Left renal pelvis (tissue), 4 donors: ENCODE data around the gene WFDC12. TPM values are rescaled to one million over a fixed set of nuclear protein-coding genes. Genes with fewer than 3 reads are reported as not detected.

Experiments
- DNase-seq, 4 donors: peaks; one replicate each; pipeline ENCODE4 v3.0.0-alpha.2; 2013; ENCODE audit warnings: low read depth in 4 of 4, low spot score in 3 of 4
- polyA plus RNA-seq, 4 donors: library from polyadenylated mRNA; unstranded; fragments of 120-200 nt; gene quantifications; one replicate each; pipeline ENCODE4 v1.2.1, GENCODE V29; 2013; ENCODE audit not compliant: insufficient read length in 4 of 4

WFDC12 gene
- polyA plus RNA-seq, 4 donors, result not detected

DNA sequence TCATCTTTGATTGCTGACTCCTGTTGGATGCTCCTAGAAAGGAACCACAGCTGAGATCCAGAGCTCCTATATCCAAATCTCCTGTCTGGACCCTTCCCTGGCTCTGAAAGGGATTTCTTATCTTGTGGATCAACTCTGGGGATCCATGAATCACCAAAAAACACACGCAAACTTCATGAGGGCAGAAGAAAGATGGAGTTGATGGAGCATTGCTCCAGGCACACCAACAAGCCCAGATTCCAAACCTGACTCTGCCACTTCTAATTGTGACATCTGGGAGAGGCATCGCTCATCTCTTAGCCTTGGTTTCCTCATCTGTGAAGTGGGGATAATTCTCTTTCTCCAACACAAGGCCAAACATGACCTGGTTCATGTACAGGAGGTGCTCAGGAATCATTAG is 30.1 kb downstream of the WFDC12 start:
- DNase-seq, result no peak

DNA sequence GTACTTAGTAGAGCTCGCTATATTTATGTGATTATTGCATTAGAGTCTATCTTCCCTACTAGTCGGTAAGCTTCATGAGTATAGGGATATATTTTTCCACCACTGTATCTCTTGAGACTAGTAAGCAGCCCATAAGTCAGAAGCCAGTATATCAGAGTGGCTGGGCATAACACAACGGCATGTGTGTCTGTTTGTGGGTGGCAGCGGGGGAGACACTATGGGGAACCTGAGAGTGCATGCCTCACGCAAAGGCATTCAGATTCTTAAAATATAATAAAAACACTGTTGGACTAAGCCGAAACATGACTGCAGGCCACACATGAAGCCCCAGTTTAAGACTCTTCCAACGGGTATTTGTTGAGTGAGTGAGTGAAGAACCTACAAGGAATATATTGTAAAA is 31.4 kb downstream of the WFDC12 start:
- no peak for DNase-seq

DNA sequence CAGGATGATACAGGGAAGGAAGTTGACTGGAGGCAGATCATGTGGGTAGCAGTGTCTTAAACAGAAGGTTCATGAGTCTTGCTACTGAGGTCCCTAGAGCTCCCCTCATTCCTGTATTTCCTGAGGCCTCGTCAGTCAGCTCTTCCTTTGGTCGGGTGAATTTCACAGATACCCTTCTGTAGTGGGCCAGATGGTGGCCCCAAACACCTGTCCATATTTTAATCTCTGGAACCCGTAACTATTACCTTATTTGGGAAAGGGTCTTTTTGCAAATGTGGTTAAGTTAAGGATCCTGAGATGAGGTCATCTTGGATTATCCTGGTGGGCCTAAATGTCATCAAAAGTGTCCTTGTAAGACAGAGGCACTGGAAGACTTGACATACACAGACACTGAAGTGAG is 32.9 kb downstream of the WFDC12 start:
- DNase-seq, result no peak

DNA sequence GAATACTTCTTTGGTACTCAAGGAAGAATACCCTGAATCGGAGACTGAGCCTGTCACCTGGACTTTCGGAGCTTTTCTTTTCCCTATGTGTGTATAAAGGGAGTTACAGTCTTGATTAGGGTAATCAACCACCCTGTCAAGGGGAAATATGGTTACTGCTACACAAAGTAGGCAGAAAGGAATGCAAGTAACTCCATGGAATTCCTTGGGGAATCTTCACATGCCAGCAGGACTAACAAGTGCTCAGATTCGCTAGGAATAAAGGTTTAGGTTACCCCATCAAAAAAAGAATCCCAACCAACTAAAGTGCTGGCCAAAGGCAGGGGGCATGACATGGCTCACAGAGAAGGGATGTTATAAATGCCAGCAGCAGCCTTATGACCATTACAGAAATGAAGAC is 33.8 kb downstream of the WFDC12 start:
- no peak for DNase-seq

DNA sequence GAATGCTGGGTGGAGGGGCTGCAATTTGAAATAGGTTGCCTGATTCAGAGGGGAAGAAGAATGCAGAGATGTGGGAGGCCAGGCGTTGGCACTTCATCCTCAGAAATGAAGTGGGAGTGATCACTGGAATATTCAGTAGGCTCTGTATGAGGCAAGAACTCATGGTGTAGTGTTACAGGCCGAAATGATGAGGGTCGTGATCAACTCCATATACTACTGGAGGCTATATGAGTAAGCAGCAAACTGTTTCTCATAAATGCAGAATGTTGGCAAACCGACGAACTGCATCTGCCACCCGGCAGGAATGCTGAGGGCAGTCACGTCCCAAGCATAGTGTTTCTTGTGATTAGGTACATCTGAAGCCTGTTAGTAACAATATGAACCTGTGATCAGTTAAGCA is 36.0 kb downstream of the WFDC12 start:
- DNase-seq, result no peak

DNA sequence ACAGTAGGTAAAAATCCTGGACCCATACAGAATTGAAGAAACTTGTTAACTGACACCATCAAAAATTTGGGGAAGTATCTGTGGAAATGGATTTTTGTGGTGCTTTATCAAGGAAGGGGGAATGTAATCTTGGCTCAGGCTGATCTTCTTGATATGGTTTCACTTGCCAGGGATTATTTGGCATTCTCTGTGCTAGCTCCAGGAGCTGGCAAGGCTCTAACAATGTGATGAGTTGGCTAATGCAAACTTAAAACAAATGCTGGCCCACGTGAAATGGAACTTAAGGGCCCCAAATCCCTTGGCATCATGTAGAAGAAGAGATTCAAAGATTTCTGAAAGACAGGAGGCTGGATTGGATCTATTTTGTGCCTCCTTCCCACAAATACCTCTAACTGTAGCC is 36.5 kb downstream of the WFDC12 start:
- DNase-seq, result no peak

DNA sequence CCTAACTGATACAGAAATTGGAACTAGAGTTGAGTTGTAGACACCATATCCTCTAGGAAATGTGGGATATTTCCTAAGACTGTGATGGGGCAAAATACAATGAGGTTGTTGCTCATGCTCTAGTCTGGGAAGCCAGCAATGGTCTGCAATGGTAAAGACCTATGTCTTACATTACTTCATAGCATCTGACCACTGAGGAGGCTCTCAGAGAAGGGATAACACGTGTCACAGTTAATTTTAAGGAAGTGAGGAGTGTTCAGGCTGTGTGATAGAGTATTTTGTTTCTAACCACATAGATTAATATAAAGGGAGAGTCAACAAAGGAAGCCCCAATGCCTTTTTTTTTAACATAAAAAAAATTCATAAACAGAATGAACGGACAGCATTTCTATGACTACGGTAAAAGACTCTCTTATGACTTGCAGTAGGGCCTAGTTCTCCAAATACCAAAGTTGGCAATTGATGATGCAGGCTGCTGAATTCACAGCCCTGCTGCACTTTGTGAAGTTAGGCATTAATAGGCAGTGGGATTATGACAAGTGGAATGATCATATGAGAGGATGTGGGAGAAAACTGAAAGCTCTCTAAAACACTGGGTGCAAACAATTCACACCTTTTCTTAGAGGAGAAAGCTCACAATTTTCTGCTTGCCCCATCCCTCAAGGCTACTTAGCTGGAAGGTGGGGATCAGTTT is 37.0 kb downstream of the WFDC12 start:
- no peak for DNase-seq

DNA sequence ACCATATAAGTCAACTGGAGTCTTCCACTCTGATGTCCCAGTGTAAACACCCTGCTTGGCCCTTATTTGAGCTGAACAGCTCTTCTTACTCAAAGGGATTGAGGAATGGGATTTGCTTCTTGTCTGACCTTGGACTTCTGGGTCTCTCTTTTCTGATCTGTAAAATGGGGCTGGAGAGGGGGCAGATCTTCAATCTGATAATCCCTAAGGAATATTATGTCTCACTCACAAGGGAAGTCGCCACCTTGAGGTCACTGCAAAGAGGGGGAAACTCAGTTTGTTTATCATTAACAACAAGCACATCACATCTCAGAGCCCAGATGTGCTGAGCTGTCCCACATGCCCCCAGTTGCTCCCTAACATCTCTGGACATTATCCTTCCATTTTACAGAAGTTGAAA is 38.4 kb downstream of the WFDC12 start:
- no peak for DNase-seq

DNA sequence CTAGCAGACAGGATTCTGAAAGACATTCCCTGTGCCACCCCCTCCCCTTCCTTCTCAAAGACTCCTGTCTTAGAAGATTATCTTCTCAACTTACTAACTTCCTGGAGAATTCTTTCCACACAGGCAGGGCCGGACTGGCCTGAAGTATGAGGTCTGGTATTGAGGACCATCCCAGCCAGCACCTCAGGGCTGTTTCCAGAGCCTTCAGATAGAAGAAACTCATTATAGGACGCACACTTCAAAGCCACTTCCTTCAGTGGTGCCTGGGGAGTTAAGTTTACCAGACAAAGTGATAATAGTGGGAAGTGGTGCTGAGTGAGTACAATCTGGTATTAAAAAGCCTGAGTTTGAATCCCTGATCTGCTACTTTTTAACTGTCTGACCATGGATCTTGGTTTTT is 39.0 kb downstream of the WFDC12 start:
- no peak for DNase-seq

DNA sequence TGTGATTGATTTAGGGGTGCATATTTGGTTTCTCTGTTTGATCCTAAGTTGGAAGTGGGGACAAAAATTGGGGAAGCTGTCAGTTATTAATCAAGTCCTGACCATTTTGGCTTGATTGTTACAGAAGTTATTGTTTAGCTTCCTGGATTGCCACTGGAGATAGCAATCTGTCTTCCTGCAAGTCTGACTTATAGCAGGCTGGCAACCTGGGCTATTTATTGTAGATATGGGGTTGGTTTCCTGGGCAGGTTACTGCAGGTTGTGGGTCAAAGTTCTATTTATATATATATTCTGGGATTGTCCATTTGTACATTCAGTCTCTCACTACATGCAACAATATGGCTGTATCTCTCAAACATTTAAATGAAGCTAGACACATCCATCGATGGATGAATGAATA is 41.1 kb downstream of the WFDC12 start:
- DNase-seq, result no peak

DNA sequence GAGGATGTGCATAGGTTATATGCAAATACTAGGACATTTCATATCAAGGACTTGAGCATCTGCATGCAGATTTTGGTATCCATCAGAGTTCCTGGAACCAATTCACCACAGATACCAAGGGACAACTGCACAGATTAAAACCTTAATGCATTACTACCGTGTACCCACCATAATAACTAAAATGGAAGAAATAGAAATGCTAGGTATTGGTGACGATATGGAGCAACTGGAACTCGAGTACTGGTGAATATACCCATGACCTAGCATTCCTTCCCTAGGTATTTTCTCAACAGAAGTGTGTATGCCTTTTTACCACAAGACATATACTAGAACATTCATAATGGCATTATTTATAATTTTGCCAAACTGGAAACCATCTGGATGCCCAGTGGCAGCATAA is 41.8 kb downstream of the WFDC12 start:
- DNase-seq, result no peak

DNA sequence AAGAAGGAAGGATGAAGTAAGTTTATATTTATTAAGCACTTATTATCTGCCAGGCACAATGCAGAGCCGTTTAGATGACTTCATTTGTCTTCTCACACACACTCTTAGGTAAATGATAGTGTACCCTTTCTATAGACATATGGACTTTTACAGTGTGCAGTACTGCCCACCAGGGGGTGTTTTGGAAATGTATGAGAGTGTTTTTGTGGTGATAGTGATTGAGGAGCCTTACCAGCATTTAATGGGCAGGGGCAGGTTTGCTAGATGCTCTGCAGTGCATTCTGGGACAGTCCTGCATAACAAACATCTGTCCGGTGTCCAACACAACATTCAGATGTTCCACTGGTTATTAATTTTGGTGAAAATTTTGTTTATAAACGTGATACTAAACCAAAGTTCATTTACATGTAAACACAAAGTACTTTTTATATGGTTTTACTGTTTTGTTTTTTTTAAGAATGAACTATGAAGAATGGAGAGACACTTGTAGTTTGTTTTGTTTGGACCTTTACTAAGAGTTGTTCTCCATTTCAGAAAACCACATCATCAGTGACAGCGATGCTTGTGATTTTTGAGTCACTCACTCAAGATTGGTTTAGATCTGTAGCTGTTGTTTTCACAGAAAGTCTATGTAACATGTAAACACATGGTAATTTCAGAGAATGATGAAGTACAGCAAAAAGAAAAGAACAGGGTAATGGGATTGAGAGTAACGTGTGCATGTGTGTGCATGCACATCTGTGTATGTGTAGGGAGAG is 43.2 kb downstream of the WFDC12 start:
- DNase-seq, result no peak

DNA sequence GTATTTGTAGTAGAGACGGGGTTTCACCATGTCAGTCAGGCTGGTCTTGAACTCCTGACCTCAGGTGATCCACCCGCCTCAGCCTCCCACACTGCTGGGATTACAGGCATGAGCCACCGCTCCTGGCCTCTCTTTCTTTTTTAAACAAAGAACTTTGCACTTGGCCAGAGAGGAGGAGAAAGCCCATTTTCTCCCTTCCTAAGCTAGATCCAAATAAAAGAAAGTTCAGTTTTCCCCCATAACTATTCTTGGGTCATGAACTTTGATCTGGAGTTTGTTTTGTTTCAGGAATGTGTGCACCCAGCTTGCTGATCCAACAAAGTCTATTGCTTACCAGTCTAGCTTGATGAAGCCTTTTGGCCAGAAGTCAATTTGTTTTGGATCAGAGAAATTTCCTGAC is 46.7 kb downstream of the WFDC12 start:
- no peak for DNase-seq

Other genes starting within 250 kb of the WFDC12 start
- 100 to 1,000 TPM; 146 to 253 (median 219) TPM for gene YWHAB, start 238.8 kb downstream of the WFDC12 start, polyA plus RNA-seq
- gene PABPC1L, start 214.4 kb downstream of the WFDC12 start, polyA plus RNA-seq, result 10 to 100 TPM; 29.4 to 71.2 (median 40.6) TPM
- 10 to 100 TPM; 34.1 to 41.6 (median 40.0) TPM for gene TOMM34, start 164.1 kb downstream of the WFDC12 start, polyA plus RNA-seq
- 10 to 100 TPM; 15.4 to 21.7 (median 19.4) TPM for gene STK4, start 158.0 kb downstream of the WFDC12 start, polyA plus RNA-seq
- under 1 TPM; 0.35 to 0.73 (median 0.49) TPM for gene KCNS1, start 23.3 kb downstream of the WFDC12 start, polyA plus RNA-seq
- gene WFDC5, start 9.3 kb downstream of the WFDC12 start, polyA plus RNA-seq, result not detected
- gene PI3, start 50.4 kb upstream of the WFDC12 start, polyA plus RNA-seq, result under 1 TPM in 1 of 4 donors, not detected in 3; 0.48 TPM
- gene SEMG1, start 82.6 kb upstream of the WFDC12 start, polyA plus RNA-seq, result not detected
- gene SEMG2, start 96.9 kb upstream of the WFDC12 start, polyA plus RNA-seq, result not detected
- 10 to 100 TPM in 1 of 4 donors, under 1 TPM in 3; 0.29 to 12.5 (median 0.42) TPM for gene SLPI, start 130.1 kb upstream of the WFDC12 start, polyA plus RNA-seq
- gene RBPJL, start 182.4 kb upstream of the WFDC12 start, polyA plus RNA-seq, result not detected
- 1 to 10 TPM in 1 of 4 donors, under 1 TPM in 3; 0.19 to 3.2 (median 0.41) TPM for gene MATN4, start 183.8 kb upstream of the WFDC12 start, polyA plus RNA-seq
- gene SDC4, start 224.0 kb upstream of the WFDC12 start, polyA plus RNA-seq, result 100 to 1,000 TPM in 3 of 4 donors, 10 to 100 TPM in 1; 36.5 to 173 (median 163) TPM
- gene SYS1, start 238.7 kb upstream of the WFDC12 start, polyA plus RNA-seq, result 10 to 100 TPM; 27.8 to 32.4 (median 31.9) TPM